GM23248 (cell line): Measurements from ENCODE around the gene DSN1. TPM values are rescaled to one million over a fixed set of nuclear protein-coding genes. Genes with fewer than 3 reads are reported as not detected.

Experiments used
- DNase-seq: peaks from one replicate; pipeline ENCODE4 v3.0.0-alpha.2; 2015
- H2AFZ ChIP-seq: fragments of 200-600 bp; sonication (generic); 2 replicates; pipeline ENCODE4 v1.6.1; 2016; ENCODE audit warnings: antibody characterized with exemption
- H3F3A ChIP-seq: fragments of 200-600 bp; sonication (generic); 2 replicates; pipeline ENCODE4 v1.6.1; 2016; ENCODE audit warnings: mild to moderate bottlenecking, antibody characterized with exemption, mixed run types; ENCODE audit not compliant: insufficient read depth
- H3K27ac ChIP-seq: fragments of 200-600 bp; sonication (generic); 2 replicates; pipeline ENCODE4 v1.5.1; 2016; ENCODE audit warnings: mild to moderate bottlenecking
- H3K27me3 ChIP-seq: fragments of 200-600 bp; sonication (generic); replicated peaks from 2 replicates; pipeline ENCODE4 v1.6.1; 2016; ENCODE audit warnings: mild to moderate bottlenecking; ENCODE audit not compliant: insufficient read depth
- H3K36me3 ChIP-seq: fragments of 200-600 bp; sonication (generic); 2 replicates; pipeline ENCODE4 v1.6.1; 2016; ENCODE audit warnings: low read depth, mild to moderate bottlenecking
- H3K4me1 ChIP-seq: fragments of 200-600 bp; sonication (generic); 2 replicates; pipeline ENCODE4 v1.6.1; 2016; ENCODE audit warnings: mild to moderate bottlenecking; ENCODE audit not compliant: insufficient read depth
- H3K4me2 ChIP-seq: fragments of 200-600 bp; sonication (generic); one replicate; pipeline ENCODE4 v1.6.1; 2016; ENCODE audit warnings: mild to moderate bottlenecking; ENCODE audit not compliant: unreplicated experiment
- H3K4me3 ChIP-seq: fragments of 200-600 bp; sonication (generic); 2 replicates; pipeline ENCODE4 v1.5.1; 2016; ENCODE audit warnings: mild to moderate bottlenecking
- H3K79me2 ChIP-seq: fragments of 200-600 bp; sonication (generic); 2 replicates; pipeline ENCODE4 v1.6.1; 2016; ENCODE audit warnings: mild to moderate bottlenecking; ENCODE audit not compliant: insufficient read depth
- H3K9ac ChIP-seq: fragments of 200-600 bp; sonication (generic); 2 replicates; pipeline ENCODE4 v1.6.1; 2016; ENCODE audit warnings: mild to moderate bottlenecking
- H3K9me2 ChIP-seq: fragments of 200-600 bp; sonication (generic); 2 replicates; pipeline ENCODE4 v1.6.1; 2016; ENCODE audit warnings: mixed run types, mild to moderate bottlenecking, moderate library complexity; ENCODE audit not compliant: insufficient read depth
- H3K9me3 ChIP-seq: fragments of 200-600 bp; sonication (generic); one replicate; pipeline ENCODE4 v1.6.1; 2017; ENCODE audit warnings: low read depth
- H4K20me1 ChIP-seq: fragments of 200-600 bp; sonication (generic); 2 replicates; pipeline ENCODE4 v1.6.0; 2016; ENCODE audit not compliant: insufficient read depth
- EZH2 ChIP-seq: fragments of 200-600 bp; sonication (generic); IDR thresholded peaks from 2 replicates; pipeline ENCODE4 v1.6.1; 2018; ENCODE audit warnings: antibody characterized with exemption, mild to moderate bottlenecking; ENCODE audit not compliant: insufficient read depth, poor library complexity, severe bottlenecking
- EZH2phosphoT487 ChIP-seq: fragments of 200-600 bp; sonication (generic); IDR thresholded peaks from 2 replicates; pipeline ENCODE4 v1.6.1; 2018; ENCODE audit warnings: antibody characterized with exemption, moderate library complexity, mild to moderate bottlenecking, low read depth; ENCODE audit not compliant: insufficient read depth
- WGBS, 2 experiments: methylation state at CpG; one replicate each; pipeline ENCODE4 v1.1.6; 2015 to 2017; ENCODE audit warnings: low lambda C conversion rate in 2 of 2, low coverage in 1 of 2; ENCODE audit errors: missing lambda C conversion rate in 2 of 2; 5-methylcytosine and 5-hydroxymethylcytosine counted together
- in situ Hi-C: fragments of 300-500 bp; cut with MboI; formaldehyde crosslinking; loops from 2 replicates; pipeline ENCODE4 v1.15.0; 2020
- polyA plus RNA-seq: library from polyadenylated mRNA; unstranded; fragments of >200 nt; fragmentation: Nextera tagmentation; extraction: Ambion mirVana; gene quantifications from 2 replicates; pipeline ENCODE4 v1.2.1, GENCODE V29; 2016
- total RNA-seq: library from RNA; depleted of rRNA; stranded (reverse); fragments of >200 nt; shearing (Covaris generic); gene quantifications from 2 replicates; pipeline ENCODE4 v1.2.3, GENCODE V29; 2014

DSN1 gene
- total and polyA plus RNA-seq, 2 experiments from 2014 or later, result 13.0 to 15.6 TPM

DNA sequence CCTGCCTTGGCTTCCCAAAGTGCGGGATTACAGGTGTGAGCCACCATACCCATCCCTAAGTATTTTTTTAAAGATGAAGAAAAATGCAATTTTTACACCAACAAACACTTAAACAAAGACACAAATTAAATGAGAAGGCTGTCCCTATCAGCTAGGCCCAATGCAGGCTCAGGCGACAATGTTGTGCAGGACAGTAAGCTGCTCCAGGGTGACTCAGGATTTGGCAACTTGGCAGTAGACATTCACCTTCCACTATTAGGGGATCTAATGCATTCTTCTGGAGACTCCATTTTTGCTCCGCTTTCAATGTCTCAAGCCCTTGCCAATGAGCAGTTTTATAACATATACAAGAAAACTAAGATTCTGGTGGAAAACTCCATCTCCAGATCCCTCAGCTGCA, 47.4 kb downstream of the DSN1 start:
- Histone ChIP-seq H3K36me3 (no peaks in the 10 kb centered on the region), H3K9ac (no peak overlapping the region), H3K4me3 (no peak overlapping the region), H3K9me3 (no peaks in the 10 kb centered on the region), H3K4me2 (no peak overlapping the region), H3K9me2 (no peaks in the 10 kb centered on the region), H3K27me3 (no peaks in the 10 kb centered on the region), H2AFZ (no peak overlapping the region), H3K79me2 (no peaks in the 10 kb centered on the region; the same call in none of the 2 replicates), H3K27ac (no peak overlapping the region), H3K4me1 (no peaks in the 10 kb centered on the region), H3F3A (no peaks in the 10 kb centered on the region), H4K20me1 (no peaks in the 10 kb centered on the region)
- DNase-seq, result peak; percentile 32
- 79 to 84% methylated on average over 3 of the region's 3 CpGs for WGBS, 2 experiments
- in situ Hi-C loops, result no loop called here
- TF ChIP-seq EZH2 (no peak), EZH2phosphoT487 (no peak)

DNA sequence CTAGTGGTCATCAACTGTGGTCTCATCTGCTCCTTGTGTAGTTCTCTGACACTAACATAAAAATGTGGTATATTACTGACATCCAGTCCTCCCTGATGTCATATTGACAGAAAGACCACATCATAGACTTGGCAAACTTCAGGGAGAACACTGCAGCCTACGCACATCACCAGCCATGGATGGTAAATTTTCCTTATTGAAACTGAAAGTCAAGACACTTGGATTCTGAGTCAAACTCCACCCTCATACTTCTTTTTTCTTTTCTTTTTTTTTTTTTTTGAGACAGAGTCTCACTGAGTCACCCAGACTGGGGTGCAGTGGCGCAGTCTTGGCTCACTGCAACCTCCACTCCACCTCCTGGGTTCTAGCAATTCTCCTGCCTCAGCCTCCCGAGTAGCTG, 53.1 kb downstream of the DSN1 start:
- WGBS, 2 experiments, result 95 to 97% methylated on average over 3 of the region's 3 CpGs
- H3K79me2 ChIP-seq, result no peaks in the 10 kb centered on the region; the same call in 1 of the 2 replicates
- no peak overlapping the region for H3K4me2 ChIP-seq
- H3K27me3 ChIP-seq, result no peaks in the 10 kb centered on the region
- no peaks in the 10 kb centered on the region for H4K20me1 ChIP-seq
- H3K27ac ChIP-seq, result no peak overlapping the region
- TF ChIP-seq EZH2phosphoT487, result no peak
- TF ChIP-seq EZH2, result no peak
- no peaks in the 10 kb centered on the region for H3K9me2 ChIP-seq
- H2AFZ ChIP-seq, result no peak overlapping the region
- H3K4me3 ChIP-seq, result no peak overlapping the region
- H3K36me3 ChIP-seq, result 0 out of 2 replicates have a peak, but pooled peaks cover 4% of the 10 kb centered on the region
- no peaks in the 10 kb centered on the region for H3K4me1 ChIP-seq
- H3F3A ChIP-seq, result no peaks in the 10 kb centered on the region
- no peaks in the 10 kb centered on the region for H3K9me3 ChIP-seq
- H3K9ac ChIP-seq, result no peak overlapping the region
- peak; percentile 32 for DNase-seq
- in situ Hi-C loops, result no loop called here

DNA sequence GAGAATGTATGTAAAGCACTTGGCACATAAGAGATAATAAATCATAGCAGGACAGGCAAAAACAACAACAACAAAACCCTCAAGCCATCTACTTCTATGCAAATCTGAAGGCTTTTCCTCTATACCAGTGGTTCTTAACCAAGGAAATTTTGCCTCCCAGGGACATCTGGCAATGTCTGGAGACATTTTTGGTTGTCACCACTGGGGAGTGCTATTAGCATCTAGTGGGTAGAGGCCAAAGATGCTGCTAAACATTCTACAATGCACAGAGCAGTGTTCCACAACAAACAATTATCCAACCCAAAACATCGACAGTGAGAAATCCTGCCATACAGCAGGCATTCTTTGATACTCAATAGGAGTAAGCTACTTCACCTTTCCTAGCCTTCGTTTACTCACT, 55.9 kb downstream of the DSN1 start:
- H3F3A ChIP-seq, result no peaks in the 10 kb centered on the region
- no peak overlapping the region for H3K4me3 ChIP-seq
- TF ChIP-seq EZH2 (no peak), EZH2phosphoT487 (no peak)
- H3K4me2 ChIP-seq, result no peak overlapping the region
- H3K4me1 ChIP-seq, result no peaks in the 10 kb centered on the region
- no peaks in the 10 kb centered on the region for H3K27me3 ChIP-seq
- peak; percentile 8 for DNase-seq
- no peaks in the 10 kb centered on the region for H3K9me2 ChIP-seq
- H2AFZ ChIP-seq, result no peak overlapping the region
- H3K9me3 ChIP-seq, result no peaks in the 10 kb centered on the region
- H4K20me1 ChIP-seq, result 0 out of 2 replicates have a peak, but pooled peaks cover 3% of the 10 kb centered on the region
- H3K9ac ChIP-seq, result no peak overlapping the region
- WGBS, 2 experiments, result 88 to 93% methylated on average over 2 of the region's 2 CpGs
- H3K79me2 ChIP-seq, result no peaks in the 10 kb centered on the region
- 0 out of 2 replicates have a peak, but pooled peaks cover 4% of the 10 kb centered on the region for H3K36me3 ChIP-seq
- in situ Hi-C loops, result no loop called here
- H3K27ac ChIP-seq, result no peak overlapping the region

DNA sequence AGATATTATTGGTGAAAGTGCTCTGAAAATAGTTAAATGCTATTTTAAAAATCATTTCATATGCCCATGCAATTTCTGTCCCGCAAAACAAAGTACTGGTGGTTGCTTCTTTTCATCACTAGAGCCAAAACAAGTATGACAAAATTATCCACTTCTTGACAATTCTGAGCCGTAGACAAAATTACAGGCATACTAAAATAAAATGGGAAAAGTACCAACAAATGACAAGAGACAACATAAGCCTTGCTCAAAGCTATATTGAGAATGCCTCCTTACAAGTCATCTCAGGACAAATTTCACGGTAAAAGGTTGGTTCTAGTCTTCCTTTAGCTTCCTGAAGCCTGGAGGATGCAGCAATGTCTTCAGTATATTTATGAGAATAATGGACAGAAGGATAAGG, 56.5 kb downstream of the DSN1 start:
- TF ChIP-seq EZH2phosphoT487 (no peak), EZH2 (no peak)
- Histone ChIP-seq H3K4me2 (no peak overlapping the region), H3K9me2 (no peaks in the 10 kb centered on the region), H3K27ac (no peak overlapping the region), H3K79me2 (no peaks in the 10 kb centered on the region), H3K36me3 (0 out of 2 replicates have a peak, but pooled peaks cover 4% of the 10 kb centered on the region), H3F3A (no peaks in the 10 kb centered on the region), H4K20me1 (0 out of 2 replicates have a peak, but pooled peaks cover 3% of the 10 kb centered on the region), H3K27me3 (no peaks in the 10 kb centered on the region), H3K4me3 (no peak overlapping the region), H3K4me1 (no peaks in the 10 kb centered on the region), H2AFZ (no peak overlapping the region), H3K9ac (no peak overlapping the region), H3K9me3 (no peaks in the 10 kb centered on the region)
- in situ Hi-C loops, result no loop called here
- DNase-seq, result no peak
- 87 to 90% methylated on average over 3 of the region's 3 CpGs for WGBS, 2 experiments

DNA sequence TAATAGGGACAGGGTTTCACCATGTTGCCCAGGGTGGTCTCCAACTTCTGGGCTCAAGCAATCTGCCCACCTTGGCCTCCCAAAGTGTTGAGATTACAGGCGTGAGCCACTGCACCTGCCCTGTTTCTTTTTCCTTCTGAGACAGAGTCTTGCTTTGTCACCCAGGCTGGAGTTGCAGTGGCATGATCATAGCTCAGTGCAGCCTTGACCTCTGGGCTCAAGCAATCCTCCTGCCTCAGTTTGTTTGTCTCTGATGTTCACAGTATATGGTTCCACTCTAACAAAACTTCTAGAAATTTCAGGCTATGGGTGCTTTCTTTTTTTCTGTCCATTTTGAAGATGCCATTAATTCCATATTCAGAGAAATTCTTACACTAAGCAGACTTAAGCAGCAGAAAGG, 60.8 kb downstream of the DSN1 start:
- 90 to 100% methylated on average over 1 of the region's 1 CpG for WGBS, 2 experiments
- no peaks in the 10 kb centered on the region for H3K79me2 ChIP-seq
- no peaks in the 10 kb centered on the region for H3K27me3 ChIP-seq

More for the DNA sequence above, 60.8 kb downstream of the DSN1 start:
- H3K9me3 ChIP-seq, result no peaks in the 10 kb centered on the region
- no peak overlapping the region for H3K4me3 ChIP-seq
- H3K9ac ChIP-seq, result no peak overlapping the region
- H3K4me2 ChIP-seq, result no peak overlapping the region
- no peaks in the 10 kb centered on the region for H3K9me2 ChIP-seq
- TF ChIP-seq EZH2phosphoT487, result no peak
- no peaks in the 10 kb centered on the region for H3K4me1 ChIP-seq
- no peaks in the 10 kb centered on the region for H3F3A ChIP-seq
- no peaks in the 10 kb centered on the region for H3K36me3 ChIP-seq
- no peak overlapping the region for H3K27ac ChIP-seq
- H4K20me1 ChIP-seq, result 0 out of 2 replicates have a peak, but pooled peaks cover 3% of the 10 kb centered on the region
- in situ Hi-C loops, result no loop called here
- DNase-seq, result no peak
- no peak overlapping the region for H2AFZ ChIP-seq
